Esophagus muscularis mucosa (tissue), 3 donors: Measurements from ENCODE around the gene ATP6AP2.

Experiments
- CTCF ChIP-seq, 3 experiments: fragments of 200-600 bp in 2 of 3; fragments of 450-650 bp in 1 of 3; sonication (generic) in 2 of 3; IDR thresholded peaks; one replicate each; pipeline ENCODE4 v1.5.1; 2017 to 2019; ENCODE audit warnings: antibody characterized with exemption in 3 of 3, mild to moderate bottlenecking in 2 of 3, moderate library complexity in 1 of 3
- POLR2A ChIP-seq: fragments of 450-650 bp; IDR thresholded peaks from one replicate; pipeline ENCODE4 v1.6.1; 2017; ENCODE audit warnings: antibody characterized with exemption, moderate library complexity, mild to moderate bottlenecking, low read depth
- POLR2AphosphoS5 ChIP-seq, 2 donors: sonication (generic); formaldehyde crosslinking; IDR thresholded peaks; one replicate each; pipeline ENCODE4 v1.6.1; 2017; ENCODE audit warnings: antibody characterized with exemption in 2 of 2

GRCh38 chrX:40644176-40644575 is 63.4 kb downstream of the ATP6AP2 start:
- TF ChIP-seq CTCF (IDR thresholded peaks at IDR 0.05), result no peak
- peak in 1 of 2 donors; percentile 15 for TF ChIP-seq POLR2AphosphoS5 (IDR thresholded peaks at IDR 0.05)
- TF ChIP-seq POLR2A, result no peak
